ENCODE data around the gene CATSPERZ. TPM values are rescaled to one million over a fixed set of nuclear protein-coding genes. Genes with fewer than 3 reads are reported as not detected.

Gene CATSPERZ
- total and polyA plus RNA-seq, 2 of the 13 experiments (the other 11 are each of a cell fraction or from before 2014, with no cell fraction given), result 0.22 to 0.48 TPM

DNA sequence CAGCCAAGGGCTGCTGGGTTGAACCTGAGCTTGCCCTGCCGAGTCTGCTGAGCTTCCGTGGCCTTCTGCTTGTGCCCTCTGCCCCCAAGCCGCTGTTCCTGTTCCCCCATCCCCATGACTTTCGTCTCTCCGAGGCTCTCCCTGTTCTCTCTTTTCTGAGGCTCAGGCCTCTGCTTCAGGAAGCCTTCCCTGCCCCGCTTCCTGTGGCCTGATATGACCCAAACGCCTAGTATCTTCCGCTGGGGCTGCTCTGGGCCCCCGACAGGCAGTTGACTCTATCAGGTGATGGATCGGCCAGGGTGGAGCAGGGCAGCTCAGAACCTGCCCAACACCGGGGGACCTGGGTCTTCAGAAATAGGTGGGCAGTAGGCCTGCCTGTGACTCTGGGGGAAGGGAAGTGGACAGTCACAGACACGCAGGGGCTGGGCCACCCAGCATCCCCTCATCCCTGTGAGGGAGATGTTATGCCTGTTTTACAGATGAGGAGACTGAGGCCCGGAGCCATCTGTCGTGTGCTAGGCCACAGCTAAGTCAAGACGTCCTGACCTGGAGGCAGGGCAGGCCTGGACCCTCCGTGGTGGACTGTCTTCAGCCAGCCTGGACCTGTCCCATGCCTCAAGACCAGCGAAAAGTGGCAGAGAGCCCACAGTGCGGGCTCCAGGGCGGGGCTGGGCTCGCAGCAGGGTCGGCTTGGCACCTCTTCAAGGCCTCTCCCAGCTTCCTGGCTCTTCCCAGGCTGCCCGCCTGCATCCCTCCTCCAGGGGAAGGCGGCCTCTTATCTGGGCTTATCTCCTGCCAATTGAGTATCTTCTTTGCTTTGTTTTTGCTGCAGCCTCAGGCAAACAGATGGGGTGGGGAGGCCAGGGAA is 31.9 kb upstream of the CATSPERZ start (continued):
- TF ChIP-seq, protein P1, sequence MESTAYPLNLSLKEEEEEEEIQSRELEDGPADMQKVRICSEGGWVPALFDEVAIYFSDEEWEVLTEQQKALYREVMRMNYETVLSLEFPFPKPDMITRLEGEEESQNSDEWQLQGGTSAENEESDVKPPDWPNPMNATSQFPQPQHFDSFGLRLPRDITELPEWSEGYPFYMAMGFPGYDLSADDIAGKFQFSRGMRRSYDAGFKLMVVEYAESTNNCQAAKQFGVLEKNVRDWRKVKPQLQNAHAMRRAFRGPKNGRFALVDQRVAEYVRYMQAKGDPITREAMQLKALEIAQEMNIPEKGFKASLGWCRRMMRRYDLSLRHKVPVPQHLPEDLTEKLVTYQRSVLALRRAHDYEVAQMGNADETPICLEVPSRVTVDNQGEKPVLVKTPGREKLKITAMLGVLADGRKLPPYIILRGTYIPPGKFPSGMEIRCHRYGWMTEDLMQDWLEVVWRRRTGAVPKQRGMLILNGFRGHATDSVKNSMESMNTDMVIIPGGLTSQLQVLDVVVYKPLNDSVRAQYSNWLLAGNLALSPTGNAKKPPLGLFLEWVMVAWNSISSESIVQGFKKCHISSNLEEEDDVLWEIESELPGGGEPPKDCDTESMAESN (CRISPR knock-in tag; conservative IDR thresholded peaks at IDR 0.05), result no peak
- TF ChIP-seq ZNF629 (CRISPR knock-in tag; conservative IDR thresholded peaks at IDR 0.05) (peak; percentile 94), ZNF614 (CRISPR knock-in tag; IDR thresholded peaks at IDR 0.05; ENCODE audit: borderline replicate concordance) (no peak), SMAD3 (CRISPR knock-in tag; IDR thresholded peaks at IDR 0.05) (no peak), ZFP90 (CRISPR knock-in tag; IDR thresholded peaks at IDR 0.05; ENCODE audit: borderline replicate concordance) (no peak), SAFB2 (CRISPR knock-in tag; IDR thresholded peaks at IDR 0.05; ENCODE audit: borderline replicate concordance, low read depth) (no peak), CEBPB (IDR thresholded peaks at IDR 0.05; ENCODE audit: borderline replicate concordance, low read depth, low read length) (no peak), ZNF264 (CRISPR knock-in tag; IDR thresholded peaks at IDR 0.05) (no peak)

DNA sequence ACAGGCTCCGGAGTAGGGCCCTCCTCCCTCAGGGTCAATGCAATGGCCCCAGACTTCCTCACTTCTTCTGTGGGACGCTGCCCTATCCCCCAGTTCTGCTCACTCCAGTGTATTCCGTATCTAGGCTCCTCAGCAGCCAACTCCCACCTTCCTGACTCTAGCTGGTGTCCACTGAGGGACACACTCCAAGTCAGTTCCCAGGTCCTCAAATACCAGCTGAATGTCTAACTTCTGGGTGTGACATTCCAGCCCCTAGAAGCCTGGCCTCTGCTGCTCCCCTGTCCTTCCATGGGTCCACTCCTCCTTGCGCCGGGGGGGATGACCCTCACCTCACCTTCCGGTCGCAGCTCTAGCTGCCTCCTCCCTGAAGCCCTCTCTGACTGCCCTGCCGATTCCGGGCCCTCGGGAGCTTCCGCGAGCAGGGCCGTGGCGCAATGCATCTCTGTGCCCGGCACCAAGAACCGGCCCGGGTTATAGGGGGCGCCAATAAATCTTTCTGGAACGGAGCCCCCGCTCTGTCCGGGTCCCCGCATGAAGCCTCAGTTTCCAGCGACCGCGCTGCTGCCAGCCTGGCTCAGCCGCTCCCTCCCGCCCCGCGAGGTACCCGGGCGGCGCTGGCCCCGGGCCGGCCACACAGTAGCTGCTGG is 31.1 kb upstream of the CATSPERZ start:
- CTCF ChIA-PET (ENCODE audit: low intra/inter-chr PET ratio, low total read pairs), result no interaction called here
- TF ChIP-seq KDM1A (CRISPR knock-in tag; IDR thresholded peaks at IDR 0.05), result peak; percentile 50; the same call in 1 of the 2 replicates
- no peak for TF ChIP-seq RBM22 (optimal IDR thresholded peaks at IDR 0.05; ENCODE audit: low read length)
- TF ChIP-seq, protein P2, sequence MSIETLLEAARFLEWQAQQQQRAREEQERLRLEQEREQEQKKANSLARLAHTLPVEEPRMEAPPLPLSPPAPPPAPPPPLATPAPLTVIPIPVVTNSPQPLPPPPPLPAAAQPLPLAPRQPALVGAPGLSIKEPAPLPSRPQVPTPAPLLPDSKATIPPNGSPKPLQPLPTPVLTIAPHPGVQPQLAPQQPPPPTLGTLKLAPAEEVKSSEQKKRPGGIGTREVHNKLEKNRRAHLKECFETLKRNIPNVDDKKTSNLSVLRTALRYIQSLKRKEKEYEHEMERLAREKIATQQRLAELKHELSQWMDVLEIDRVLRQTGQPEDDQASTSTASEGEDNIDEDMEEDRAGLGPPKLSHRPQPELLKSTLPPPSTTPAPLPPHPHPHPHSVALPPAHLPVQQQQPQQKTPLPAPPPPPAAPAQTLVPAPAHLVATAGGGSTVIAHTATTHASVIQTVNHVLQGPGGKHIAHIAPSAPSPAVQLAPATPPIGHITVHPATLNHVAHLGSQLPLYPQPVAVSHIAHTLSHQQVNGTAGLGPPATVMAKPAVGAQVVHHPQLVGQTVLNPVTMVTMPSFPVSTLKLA (IDR thresholded peaks at IDR 0.05), result no peak
- no peak for TF ChIP-seq KDM6A (CRISPR knock-in tag; IDR thresholded peaks at IDR 0.05; ENCODE audit: low read depth)
- TF ChIP-seq ZNF558 (CRISPR knock-in tag; IDR thresholded peaks at IDR 0.05; ENCODE audit: borderline replicate concordance), result 0 out of 2 replicates have a peak, but pooled peaks have one; percentile 47
- TF ChIP-seq, protein P3, sequence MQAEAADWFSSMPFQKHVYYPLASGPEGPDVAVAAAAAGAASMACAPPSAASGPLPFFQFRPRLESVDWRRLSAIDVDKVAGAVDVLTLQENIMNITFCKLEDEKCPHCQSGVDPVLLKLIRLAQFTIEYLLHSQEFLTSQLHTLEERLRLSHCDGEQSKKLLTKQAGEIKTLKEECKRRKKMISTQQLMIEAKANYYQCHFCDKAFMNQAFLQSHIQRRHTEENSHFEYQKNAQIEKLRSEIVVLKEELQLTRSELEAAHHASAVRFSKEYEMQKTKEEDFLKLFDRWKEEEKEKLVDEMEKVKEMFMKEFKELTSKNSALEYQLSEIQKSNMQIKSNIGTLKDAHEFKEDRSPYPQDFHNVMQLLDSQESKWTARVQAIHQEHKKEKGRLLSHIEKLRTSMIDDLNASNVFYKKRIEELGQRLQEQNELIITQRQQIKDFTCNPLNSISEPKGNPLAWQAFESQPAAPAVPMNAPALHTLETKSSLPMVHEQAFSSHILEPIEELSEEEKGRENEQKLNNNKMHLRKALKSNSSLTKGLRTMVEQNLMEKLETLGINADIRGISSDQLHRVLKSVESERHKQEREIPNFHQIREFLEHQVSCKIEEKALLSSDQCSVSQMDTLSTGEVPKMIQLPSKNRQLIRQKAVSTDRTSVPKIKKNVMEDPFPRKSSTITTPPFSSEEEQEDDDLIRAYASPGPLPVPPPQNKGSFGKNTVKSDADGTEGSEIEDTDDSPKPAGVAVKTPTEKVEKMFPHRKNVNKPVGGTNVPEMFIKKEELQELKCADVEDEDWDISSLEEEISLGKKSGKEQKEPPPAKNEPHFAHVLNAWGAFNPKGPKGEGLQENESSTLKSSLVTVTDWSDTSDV (CRISPR knock-in tag; IDR thresholded peaks at IDR 0.05), result no peak
- TF ChIP-seq ZNF841 (CRISPR knock-in tag; IDR thresholded peaks at IDR 0.05; ENCODE audit: borderline replicate concordance), result peak; percentile 78; the same call in 1 of the 2 replicates

More for the DNA sequence above, 31.1 kb upstream of the CATSPERZ start:
- no peak overlapping the region for H2AFZ ChIP-seq (ENCODE audit: low read length)
- H3K4me1 ChIP-seq (ENCODE audit: insufficient read depth, low read length), result peaks cover 38% of the 10 kb centered on the region
- POLR2A ChIA-PET, result interaction anchor here (0.7 to 5.9 kb wide), 17 partner anchors 9 to 103 kb away, joined by 3 to 113 read pairs (median 5); partner anchors contain the start of genes ESRRA, FERMT3, FKBP2 and MACROD1
- H3K9ac ChIP-seq (ENCODE audit: insufficient read depth, low read depth, low read length), result peak overlapping the region; percentile 75
- H3K4me3 ChIP-seq (replicated peaks in 1 of 3; ENCODE audit: insufficient read depth in 1 of 3, low read depth in 2 of 3, low read length in 3 of 3), result peak overlapping the region; percentile 71 to 89 (median 86)
- ATAC-seq, result peak; percentile 17
- peak overlapping the region; percentile 78 for H3K27ac ChIP-seq (ENCODE audit: extremely low read length, insufficient read depth, low read length)
- in situ Hi-C loops (cut with HindIII; ENCODE audit: extremely low pct_ligation_motif_present, low pct_unique_long_range_greater_than_20kb) (no loop called here), intact Hi-C loops (cut with micrococcal nuclease; ENCODE audit: unreplicated experiment) (loop anchor here (2.0 kb wide), 1 partner anchor 18 kb away; the partner anchor contains the start of gene PLCB3)
- DNase-seq (ENCODE audit: low spot score), result peak; percentile 33
- FAIRE-seq, result peak; percentile 53
- no peaks in the 10 kb centered on the region for H3K9me3 ChIP-seq (ENCODE audit: low read length)
- H3K79me2 ChIP-seq (ENCODE audit: insufficient read depth, low read length), result peaks cover 14% of the 10 kb centered on the region
- peak overlapping the region; percentile 95 for H3K4me2 ChIP-seq (ENCODE audit: low read depth, low read length)
- WGBS (ENCODE audit: low lambda C conversion rate), result 3% methylated on average over 16 of the region's 34 CpGs
- H3K27me3 ChIP-seq (ENCODE audit: control insufficient read depth in 1 of 2, insufficient read depth in 2 of 2, low read length in 2 of 2), result no peaks in the 10 kb centered on the region
- no peaks in the 10 kb centered on the region; a peak in 2 of 5 replicates for H3K36me3 ChIP-seq (replicated peaks in 1 of 2; ENCODE audit: control insufficient read depth in 1 of 2, insufficient read depth in 2 of 2, low read length in 2 of 2)
- no TSS peak for BruUV-seq (replicated peaks)
- no peaks in the 10 kb centered on the region for H4K20me1 ChIP-seq (ENCODE audit: insufficient read depth, low read length)

Measured in HepG2 (cell line).